IMR-90 (cell line): ENCODE results near the gene CYP4F8. TPM values are rescaled to one million over a fixed set of nuclear protein-coding genes. Genes with fewer than 3 reads are reported as not detected.

Experiments used
- polyA plus RNA-seq, 3 experiments: library from polyadenylated mRNA; depleted of rRNA; stranded (reverse); fragments of >200 nt; gene quantifications; 2 replicates each; pipeline ENCODE4 v1.2.3, GENCODE V29; 2012; ENCODE audit warnings: low replicate concordance in 1 of 3
- total RNA-seq: library from RNA; depleted of rRNA; stranded (reverse); fragments of >200 nt; gene quantifications from 2 replicates; pipeline ENCODE4 v1.2.3, GENCODE V29; 2012
- TF ChIP-seq, protein P1 (sequence below): conservative IDR thresholded peaks from 2 replicates; pipeline ENCODE4 v1.5.1; 2012; ENCODE audit warnings: mild to moderate bottlenecking, low read depth, low read length, improper control_type of control experiment

The CYP4F8 gene
- total and polyA plus RNA-seq, 2 of the 4 experiments (the other 2 are of a cell fraction): not detected

DNA sequence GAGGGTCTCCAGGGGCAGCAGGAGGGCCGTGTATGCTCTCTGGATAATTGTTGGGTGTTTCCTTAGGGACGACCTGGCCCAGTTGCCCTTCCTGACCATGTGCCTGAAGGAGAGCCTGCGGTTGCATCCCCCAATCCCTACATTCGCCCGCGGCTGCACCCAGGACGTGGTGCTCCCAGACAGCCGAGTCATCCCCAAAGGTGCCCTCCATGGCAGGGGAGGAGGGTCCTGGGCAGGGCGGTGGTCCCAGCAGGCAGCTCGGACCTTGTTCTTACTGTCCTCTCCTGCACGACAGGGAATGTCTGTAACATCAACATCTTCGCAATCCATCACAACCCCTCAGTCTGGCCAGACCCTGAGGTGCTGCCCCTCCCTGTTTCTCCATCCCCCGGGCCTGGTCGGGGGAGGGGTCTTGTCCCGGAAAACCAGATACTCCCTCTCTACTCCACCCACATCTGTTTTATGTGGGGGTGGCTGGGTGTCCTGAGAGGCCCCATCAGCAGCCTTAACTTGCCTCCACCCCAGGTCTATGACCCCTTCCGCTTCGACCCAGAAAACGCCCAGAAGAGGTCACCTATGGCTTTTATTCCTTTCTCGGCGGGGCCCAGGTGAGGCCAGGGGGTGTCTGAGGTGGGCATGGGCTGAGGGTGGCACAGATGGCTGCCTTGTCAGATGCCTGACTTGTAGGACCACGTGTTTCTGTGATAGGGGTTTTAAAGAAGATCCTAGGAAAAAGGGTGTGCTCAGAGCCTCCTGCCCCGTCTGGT, 13.4 kb downstream of the CYP4F8 start (continued):
- TF ChIP-seq, protein P1, sequence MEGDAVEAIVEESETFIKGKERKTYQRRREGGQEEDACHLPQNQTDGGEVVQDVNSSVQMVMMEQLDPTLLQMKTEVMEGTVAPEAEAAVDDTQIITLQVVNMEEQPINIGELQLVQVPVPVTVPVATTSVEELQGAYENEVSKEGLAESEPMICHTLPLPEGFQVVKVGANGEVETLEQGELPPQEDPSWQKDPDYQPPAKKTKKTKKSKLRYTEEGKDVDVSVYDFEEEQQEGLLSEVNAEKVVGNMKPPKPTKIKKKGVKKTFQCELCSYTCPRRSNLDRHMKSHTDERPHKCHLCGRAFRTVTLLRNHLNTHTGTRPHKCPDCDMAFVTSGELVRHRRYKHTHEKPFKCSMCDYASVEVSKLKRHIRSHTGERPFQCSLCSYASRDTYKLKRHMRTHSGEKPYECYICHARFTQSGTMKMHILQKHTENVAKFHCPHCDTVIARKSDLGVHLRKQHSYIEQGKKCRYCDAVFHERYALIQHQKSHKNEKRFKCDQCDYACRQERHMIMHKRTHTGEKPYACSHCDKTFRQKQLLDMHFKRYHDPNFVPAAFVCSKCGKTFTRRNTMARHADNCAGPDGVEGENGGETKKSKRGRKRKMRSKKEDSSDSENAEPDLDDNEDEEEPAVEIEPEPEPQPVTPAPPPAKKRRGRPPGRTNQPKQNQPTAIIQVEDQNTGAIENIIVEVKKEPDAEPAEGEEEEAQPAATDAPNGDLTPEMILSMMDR: no peak
